Stimulated activated CD8-positive, alpha-beta memory T cell treated with anti-CD3 and anti-CD28 coated beads, Interleukin-4, amount 100 ng/mL, for 4 hours (primary cell): Measurements from ENCODE around the gene AGPAT2.

ENCODE experiments used
- DNase-seq, 2 donors: peaks; one replicate each; pipeline ENCODE4 v3.0.0-alpha.2; 2020; ENCODE audit warnings: low read depth in 2 of 2, low spot score in 1 of 2

Gene AGPAT2

GRCh38 chr9:136627703-136628102 is 59.6 kb downstream of the AGPAT2 start:
- no peak for DNase-seq

- DNase-seq = no peak
These were observed 60.3 kb downstream of the AGPAT2 start for GRCh38 chr9:136626740-136627642.

GRCh38 chr9:136626066-136626725 is 61.1 kb downstream of the AGPAT2 start:
- DNase-seq = no peak

- DNase-seq = no peak
These were observed 61.9 kb downstream of the AGPAT2 start for GRCh38 chr9:136625101-136626065.

- no peak for DNase-seq
These were observed 62.9 kb downstream of the AGPAT2 start for GRCh38 chr9:136624184-136624951.

- no peak for DNase-seq
These were observed 63.4 kb downstream of the AGPAT2 start for GRCh38 chr9:136623842-136624183.
